GF-D8 (cell line): ENCODE results near the gene AFG3L2.

ENCODE experiments used
- DNase-seq: peaks from one replicate; lab custom pipeline; 2025; lab: John Stamatoyannopoulos, UW

Gene AFG3L2

DNA sequence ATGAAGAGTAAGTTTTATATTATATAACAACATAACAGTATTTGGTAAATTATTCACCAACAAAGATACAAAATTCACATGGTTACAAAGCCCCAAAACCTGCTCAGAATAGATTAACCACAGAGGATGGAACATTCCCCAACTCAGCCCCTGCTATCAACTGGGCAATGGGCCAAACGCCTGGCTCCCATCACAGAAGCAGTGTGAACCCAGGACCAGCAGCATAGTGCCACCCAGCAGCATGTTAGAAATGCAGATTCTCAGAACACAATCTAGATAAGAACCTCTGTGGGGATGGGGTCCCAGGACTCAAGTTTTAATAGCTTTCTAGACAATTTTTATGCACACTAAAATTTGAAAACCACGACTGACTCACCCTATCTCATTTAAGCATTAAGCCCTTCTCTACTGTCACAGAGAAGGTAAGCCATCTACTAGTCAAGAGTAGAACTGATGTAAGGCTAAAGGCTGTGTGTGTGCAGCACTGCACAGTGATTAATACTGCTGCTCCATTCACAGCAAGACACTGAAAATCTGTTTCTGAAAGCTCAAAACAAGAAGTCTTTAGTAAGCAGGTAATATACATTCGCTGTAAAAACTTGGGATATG, 15.2 kb downstream of the AFG3L2 start:
- DNase-seq = no peak

DNA sequence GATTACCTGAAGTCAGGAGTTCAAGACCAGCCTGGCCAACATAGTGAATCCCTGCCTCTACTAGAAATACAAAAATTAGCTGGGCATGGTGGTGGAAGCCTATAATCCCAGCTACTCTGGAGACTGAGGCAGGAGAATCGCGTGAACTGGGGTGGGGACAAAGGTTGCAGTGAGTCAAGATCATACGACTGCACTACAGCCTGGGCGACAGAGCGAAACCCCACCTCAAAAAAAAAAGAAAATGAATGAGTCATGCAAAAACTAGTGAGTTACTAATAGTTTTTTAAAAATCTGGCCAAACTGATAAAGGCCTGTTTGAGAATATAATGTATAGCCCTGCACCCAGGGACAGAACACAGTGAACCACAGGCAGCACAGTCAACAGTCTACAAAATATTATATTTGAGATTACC, 17.5 kb downstream of the AFG3L2 start:
- no peak for DNase-seq

DNA sequence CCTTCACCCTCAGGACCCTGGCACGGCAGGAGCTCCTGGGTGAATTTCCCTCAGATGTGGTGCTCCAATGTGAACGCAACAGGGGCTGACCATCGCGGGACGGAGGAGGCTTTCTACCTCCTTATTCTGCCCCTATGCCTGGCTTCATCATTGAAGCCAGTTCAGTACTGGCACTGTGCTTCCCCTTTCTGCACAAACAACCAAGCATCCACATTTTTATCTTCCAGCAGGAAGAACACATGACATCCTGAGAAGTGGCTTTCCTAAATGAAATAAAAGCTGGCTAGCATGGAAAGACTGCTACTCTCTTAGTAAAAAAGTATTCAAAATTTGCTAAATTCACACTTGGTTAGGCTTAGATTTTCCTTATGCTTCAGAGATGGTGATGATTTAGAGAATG, 24.8 kb downstream of the AFG3L2 start:
- DNase-seq = no peak

DNA sequence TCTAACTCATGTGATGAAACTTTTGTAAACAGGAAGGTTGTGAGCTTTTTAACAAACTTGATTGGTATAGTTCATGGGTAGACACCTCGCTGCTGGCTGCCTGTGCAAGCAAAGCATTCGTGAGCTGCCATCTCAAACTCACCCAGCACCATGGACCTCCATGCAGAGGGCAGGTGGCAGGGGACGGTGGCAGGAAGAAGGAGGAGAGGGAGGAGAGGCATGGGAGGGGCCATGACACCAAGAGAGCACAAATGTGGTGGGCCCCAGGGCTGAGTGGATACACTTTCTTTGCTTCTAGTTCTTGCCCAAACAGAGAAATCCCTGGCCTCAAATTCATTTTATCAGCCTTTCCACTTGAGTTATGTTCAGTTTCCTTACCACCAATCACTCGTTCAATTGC, 29.1 kb downstream of the AFG3L2 start:
- no peak for DNase-seq

DNA sequence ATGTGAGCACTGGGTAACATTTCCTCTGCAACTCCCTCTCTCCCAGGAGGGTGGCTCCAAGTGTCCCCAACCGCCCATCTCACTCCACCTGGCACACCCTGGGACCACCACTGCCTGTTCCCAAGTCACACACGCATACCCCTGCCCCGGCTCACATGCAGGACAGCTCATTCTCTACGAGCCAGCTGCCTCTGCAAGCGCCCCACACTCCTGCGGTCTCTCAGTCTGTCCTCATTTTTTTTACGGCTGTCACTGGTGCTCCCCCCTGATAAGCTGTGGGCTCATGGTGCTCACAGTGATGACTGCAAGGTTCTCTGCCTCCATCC, 30.8 kb downstream of the AFG3L2 start:
- no peak for DNase-seq

DNA sequence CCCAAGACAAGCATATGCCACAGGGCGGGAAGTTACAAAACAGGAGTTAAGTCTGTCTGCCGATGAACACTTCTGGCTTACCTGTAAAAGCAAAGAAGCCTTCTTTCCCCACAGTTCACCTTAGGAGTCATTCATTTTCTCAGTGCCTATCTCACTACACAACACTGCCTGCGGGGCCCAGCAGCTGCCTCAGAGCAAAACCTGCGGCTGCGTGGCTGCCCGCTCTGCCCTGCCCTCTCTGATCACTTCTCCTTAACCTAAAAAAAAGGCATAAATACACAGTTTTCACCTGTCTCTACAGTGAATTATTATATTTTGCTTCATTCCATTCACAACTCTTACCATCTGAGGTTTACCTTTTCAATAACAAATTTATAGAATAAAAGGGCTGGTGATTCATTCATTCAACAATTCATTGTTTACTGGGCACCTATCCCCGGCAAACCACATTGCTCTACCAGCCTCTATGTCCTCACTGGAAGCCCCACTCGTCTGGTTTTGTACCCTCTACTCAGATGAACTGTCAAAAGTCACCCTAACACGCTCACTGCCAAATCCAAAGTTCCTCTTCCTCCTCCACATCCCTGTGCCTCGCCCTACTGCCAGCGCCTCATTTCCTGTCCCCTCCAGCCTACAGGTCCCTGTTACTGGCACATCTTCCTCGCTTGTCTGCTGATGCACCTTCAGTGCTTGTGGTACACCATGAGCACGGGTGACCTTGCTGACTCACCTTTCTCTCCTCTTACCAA, 31.4 kb downstream of the AFG3L2 start:
- DNase-seq = no peak

DNA sequence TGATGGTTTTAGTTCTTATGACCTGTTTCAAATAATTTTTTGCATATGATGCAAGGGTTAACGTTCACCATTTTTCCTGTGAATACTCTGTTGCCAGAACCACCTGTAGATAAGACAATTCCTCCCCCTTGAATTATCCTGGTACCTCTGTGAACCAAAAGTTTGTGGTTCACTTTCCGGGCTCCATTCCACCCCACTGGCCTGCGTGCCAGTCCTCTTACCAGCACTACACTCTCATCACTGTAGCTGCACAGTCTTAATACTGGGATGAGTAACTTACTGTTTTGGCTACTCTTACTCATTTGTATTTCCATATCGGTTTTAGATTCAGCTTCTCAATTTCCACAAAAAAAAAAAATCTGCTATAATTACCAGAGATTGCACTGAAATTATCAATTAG, 34.4 kb downstream of the AFG3L2 start:
- no peak for DNase-seq

DNA sequence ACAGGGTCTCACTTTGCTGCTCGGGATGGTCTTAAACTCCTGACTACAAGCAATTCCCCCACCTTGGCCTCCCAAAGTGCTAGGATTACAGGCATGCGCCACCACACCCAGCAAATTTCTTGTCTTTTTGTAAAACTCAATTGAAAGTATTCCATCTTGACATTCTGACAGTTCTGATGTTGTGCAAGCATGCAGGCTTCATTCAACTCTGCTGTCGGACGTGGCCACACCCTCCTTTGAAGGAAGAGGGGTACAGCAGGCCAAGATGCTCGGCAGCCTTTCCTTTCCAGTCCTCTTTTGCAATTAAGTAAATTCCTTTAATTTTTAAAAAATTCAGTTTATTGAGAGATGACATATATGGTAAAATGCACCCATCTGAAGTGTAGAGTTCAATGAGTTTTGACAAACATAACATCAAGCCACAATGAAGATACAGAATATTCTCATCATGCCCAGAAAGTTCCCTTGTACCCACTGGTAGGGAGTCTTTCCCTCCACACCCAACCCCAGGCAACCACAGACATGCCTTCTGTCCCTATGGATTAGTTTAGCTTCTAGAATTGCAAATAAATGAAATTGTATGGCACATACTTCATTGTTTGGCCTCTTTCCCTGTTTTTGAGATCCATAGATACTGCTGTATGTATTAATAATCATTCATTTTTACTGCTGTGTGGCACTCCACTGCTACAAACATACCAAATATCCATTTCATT, 35.9 kb downstream of the AFG3L2 start:
- DNase-seq = no peak

DNA sequence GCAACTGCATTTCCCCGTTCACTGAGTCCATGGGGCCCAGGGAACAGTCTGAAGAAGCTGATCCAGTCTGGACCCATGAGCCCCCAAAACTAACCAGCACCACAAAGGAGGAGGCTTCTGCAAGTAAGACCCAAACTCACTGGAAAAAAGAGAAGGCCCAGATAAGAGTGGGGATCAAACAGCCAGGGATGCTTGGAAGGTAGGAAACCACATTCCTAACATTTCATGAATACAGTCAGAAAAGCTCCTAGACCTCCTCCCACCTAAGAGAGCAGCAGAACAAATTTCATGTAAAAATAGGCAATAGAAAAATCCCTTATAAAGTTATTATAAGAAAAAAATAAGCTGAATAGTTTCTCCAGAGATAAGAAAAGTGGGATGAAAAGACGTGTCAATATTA, 38.6 kb downstream of the AFG3L2 start:
- DNase-seq = no peak

DNA sequence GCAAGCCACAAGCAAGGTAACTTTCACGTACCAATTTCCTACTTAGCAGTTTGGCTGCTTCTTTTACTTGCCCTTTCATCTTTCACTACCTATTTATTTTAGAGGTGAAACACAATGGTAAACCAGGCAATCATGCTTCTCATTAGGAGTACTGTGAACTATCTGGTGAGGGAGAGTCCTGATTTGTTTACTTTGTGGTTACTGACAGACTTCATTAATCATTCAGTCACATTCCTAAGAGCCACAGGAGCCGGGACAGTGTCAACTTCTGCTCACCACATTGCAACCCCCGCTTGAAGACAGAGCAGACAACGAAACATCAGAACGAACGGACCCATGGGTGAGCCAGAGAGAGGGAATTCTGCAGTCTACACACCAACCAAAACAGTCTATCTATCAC, 40.1 kb downstream of the AFG3L2 start:
- no peak for DNase-seq

DNA sequence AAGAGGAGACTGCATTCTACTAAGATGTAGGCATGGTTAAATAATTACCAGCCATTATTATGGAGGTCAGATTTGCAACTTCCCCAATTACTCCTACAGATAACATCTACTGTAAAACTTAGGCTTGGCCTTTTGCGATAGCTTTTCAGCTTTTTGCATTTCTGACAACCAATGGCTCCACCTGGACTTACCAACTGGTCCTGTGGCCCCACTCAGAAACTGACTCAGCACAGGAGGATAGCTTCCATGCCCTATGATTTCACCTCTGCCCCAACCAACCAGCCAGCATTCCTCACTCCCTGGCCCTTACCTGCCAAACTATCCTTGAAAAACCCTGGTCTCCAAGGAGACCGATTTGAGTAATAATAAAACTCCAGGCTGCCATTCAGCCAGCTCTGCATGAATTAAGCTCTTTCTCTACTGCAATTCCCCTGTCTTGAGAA, 40.8 kb downstream of the AFG3L2 start:
- no peak for DNase-seq

DNA sequence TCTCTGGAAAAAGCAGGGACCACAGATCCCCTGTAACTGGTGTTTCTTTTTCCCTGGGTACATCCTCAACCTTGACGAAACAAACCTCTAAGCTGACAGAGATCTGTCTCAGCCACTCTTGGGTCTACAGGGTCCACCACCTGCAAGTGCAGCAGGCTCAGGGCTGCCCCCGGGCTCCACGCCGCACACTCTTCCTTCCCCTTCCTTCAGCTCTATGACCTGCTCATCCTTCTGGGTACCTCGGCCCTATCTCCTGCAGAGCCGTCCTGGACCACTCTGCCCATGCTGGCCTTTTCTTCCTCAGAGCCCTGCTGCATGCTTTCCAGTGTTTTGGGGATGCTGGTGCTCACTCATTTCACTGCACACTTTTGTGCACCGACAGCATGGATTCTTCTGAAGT, 41.5 kb downstream of the AFG3L2 start:
- DNase-seq = no peak

DNA sequence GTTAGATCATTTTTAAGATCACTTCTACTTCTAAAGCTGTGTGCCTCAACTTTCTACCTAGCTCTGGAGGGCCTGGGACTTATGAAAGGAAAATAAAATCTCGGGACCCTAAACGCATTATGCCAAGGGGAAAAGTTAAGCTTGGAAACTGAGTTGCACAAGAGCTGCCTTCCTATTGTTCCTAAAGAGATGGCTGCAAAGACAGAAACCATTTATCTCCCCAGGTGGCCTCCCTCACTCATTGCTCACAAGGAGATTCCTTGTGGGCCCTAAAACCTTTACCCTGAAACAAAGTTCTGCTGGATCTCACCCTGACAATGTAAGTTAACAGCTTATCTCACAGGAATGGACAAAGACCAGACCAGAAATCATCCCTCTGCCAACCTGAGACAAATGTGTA, 42.2 kb downstream of the AFG3L2 start:
- DNase-seq = no peak

DNA sequence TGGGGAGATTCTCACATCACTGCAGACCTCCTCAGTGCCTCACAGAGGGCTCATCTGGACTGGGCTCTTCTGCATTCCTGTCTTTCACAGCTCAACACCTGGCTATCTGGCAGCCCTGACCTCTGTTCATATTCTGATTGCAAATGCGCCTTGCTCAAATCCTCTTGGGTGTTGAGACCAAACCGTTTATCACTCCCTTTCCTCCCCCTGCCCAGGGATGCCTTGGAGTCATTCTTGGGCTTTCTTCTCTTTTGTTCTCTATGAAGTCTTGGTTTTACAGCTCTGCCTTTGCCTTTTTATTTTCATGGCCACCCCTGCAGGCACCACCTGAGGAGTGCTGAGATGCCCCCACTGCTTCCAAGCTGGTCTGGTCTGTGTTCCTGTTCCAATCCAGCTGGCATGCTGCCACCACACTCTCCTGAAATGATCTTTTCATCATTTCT, 42.6 kb downstream of the AFG3L2 start:
- DNase-seq = no peak

DNA sequence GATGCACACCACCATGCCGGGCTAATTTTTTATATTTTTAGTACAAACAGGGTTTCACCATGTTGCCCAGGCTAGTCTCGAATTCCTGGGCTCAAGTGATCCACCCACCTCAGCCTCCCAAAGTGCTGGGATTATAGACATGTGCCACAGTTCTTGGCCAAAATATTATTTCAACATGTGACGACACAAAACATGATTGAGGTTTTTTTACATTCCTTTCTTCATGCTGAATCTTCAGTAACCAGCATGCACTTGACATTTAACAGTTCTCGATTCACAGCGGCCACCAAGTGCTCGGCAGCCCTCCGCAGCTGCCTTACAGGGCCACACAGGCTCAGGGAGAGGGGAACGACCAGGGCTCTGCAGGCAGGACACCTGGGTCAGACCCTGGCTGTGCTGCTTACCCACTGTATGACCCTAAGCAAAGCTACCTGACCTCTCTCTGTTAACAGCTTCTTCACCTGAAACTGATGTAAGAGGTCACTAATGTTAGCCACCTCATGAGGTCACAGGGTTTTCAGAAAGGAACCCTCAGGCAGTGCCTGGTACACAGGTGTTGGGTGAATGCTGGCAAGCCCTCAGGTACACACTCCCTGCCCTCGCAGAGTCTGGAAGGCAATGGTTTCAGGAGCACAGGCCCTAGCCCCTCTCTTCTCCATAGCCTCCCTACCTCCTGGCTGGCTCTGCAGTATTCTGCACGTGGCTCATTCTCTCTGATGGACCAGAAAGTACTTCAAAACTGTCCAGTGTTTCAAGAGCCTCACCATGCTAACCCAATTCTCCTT, 43.3 kb downstream of the AFG3L2 start:
- no peak for DNase-seq

DNA sequence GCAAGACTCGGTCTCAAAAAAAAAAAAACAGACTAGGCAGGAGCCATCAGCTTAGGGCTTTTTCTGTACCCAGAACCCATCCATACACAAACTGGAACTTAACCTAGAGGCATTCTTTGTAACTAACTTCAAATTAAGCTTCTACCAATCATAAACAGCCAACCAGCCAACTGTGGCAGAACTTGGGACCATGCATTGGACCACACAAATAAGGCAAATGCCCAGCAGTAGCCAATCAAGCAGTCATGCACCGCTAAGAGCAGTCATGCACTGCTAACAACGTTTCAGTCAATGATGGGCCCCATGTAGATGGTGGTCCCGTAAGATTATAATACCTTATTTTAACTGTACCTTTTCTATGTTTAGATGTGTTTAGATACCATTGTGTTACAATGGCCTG, 46.3 kb downstream of the AFG3L2 start:
- DNase-seq = no peak

DNA sequence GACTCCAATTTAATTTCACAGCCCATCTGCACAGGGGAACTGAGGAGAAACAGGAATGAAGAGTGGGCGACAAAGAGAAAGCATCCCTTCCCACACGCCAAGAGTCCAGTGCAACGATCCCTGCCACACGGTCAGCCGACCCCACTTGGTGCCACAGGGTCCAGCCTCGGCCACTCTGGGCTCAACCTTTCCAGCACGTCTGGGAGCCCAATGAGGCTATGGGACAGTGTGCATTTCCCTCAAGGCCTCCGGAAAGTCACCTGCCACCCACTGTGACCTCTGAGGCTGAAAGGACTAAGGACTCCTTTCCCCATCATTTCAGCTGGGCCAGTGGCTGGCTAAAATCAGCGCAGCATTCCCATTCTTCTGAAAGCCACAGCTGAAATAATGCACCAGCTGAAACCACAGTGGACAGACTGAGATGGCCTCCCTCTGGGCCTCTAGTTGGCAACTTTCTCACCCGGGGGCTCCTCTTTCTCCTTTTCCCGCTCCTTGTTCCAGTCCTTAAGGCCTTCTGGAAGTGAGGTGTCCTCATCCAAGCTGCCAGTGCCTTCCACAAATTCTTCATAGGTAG, 47.8 kb downstream of the AFG3L2 start:
- no peak for DNase-seq

DNA sequence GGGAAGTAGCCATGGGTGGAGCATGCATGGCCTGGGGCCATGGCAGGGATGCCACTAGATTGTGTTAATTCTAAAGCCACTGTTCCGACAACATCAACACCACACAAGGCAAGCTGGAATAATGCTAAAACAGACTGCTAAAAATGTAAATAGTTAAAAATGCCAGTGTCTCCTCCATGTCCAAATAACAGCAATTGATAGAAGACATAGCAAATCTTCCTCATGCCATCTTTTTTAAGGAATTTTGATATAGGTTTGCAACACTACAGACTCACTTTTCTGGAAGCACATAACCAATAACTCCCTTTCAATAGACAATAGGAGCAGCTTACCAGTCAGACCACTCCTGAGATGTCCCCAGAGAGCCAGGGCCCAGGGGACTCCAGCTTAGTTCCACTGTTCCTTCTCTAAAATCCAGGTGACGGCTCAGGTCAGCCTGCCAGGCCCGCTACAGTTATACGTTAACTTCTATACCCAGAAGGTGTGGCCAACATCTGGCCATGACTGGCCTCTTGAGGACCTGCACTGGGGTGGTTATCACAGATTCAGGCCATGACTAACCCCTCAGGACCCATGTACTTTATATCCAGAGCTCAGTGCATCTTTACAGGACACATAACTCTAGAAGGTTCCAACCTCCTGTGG, 48.7 kb downstream of the AFG3L2 start:
- DNase-seq = no peak

DNA sequence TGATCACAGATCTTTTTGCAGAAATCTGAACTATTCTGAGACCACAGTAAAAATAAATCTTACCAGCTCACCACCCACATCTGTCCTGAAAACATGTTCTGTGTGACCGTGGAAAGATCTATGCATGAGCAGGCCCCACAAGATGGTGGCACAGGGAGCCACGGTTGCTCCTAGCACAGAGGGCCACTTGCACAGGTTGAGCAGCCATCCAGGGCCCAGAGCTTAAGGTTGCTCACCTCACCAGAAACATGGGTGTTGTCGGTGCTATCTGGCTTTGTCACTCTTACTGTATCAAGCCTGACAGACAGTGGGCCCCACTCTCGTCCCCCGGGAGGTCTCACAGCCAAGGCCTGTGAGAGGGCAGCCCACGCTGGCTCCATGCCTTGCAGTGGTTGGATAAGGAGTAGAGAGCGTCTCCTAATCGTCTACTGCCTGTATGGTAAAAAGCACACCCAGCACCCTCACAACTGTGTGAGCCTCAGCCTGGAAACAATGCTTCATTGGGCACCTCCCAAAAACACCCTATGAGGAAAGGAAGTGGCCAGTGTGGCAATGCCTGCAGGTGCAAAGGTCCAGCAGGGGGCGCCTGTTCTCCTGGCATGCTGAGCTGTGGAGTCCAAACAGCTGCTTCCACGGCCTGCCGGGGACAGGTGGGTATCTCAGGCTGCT, 49.4 kb downstream of the AFG3L2 start:
- peak; percentile 46 for DNase-seq

DNA sequence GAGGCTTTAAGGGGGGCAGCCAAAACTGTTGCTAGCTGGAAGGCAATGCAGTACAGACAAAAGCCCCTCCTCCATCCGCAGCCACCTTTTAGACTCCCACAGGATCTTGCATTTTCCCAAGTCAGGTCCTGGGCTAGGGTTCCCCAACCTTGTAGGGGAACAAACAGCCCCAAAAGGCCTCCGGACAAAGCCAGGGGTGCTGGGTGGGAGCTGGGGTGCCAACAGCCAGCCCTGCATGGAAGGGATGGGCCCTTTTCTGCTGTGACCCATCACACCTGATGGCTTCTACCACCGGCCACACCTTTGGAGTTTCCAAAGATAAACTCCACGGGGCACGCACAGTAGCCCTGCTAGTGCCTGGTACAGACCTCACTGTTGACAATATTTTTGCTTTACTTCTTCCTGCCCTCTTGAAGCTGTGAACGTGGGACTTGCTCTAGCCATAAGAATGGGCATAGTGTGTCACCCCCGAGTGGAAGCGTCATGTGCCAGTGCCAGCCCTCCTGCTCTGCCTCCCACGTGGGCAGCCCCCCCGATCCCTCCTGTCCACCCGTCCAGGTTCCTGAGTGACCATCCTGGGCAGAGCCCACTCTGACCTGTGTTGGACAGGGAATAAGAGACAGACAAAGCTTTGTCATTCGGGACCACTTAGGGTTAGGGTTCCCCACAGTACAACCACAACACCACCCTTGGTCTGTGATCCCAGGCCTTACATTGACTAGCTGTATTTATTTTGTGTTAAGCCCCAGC, 50.1 kb downstream of the AFG3L2 start:
- no peak for DNase-seq
